Neural crest cell (in vitro differentiated cells): ENCODE measurements around the gene AIG1. TPM values are rescaled to one million over a fixed set of nuclear protein-coding genes. Genes with fewer than 3 reads are reported as not detected.

Experiments
- DNase-seq: peaks from one replicate; pipeline ENCODE4 v3.0.0; 2021; ENCODE audit warnings: low read depth, mixed read lengths, low spot score
- H3K27ac Mint-ChIP-seq: one replicate; pipeline ENCODE4 v1.8.0; 2021; ENCODE audit warnings: mild to moderate bottlenecking, mixed read lengths; ENCODE audit not compliant: unreplicated experiment
- H3K27me3 Mint-ChIP-seq: 2 replicates; pipeline ENCODE4 v1.8.0; 2021; ENCODE audit warnings: low read depth, mild to moderate bottlenecking, mixed read lengths
- H3K36me3 Mint-ChIP-seq: 2 replicates; pipeline ENCODE4 v1.8.0; 2021; ENCODE audit warnings: low read depth, mild to moderate bottlenecking, mixed read lengths
- H3K4me1 Mint-ChIP-seq: 2 replicates; pipeline ENCODE4 v1.8.0; 2021; ENCODE audit warnings: mixed read lengths
- H3K4me3 Mint-ChIP-seq: one replicate; pipeline ENCODE4 v1.8.0; 2021; ENCODE audit warnings: mild to moderate bottlenecking, mixed read lengths
- H3K9me3 Mint-ChIP-seq: 2 replicates; pipeline ENCODE4 v1.8.0; 2021; ENCODE audit warnings: mixed read lengths
- total RNA-seq: library from RNA; stranded (reverse); gene quantifications from 2 replicates; pipeline ENCODE4 v1.2.1, GENCODE V29; 2021
- TF ChIP-seq, protein P1 (sequence below): fragments of 200-600 bp; sonication (generic); conservative IDR thresholded peaks from 2 replicates; pipeline ENCODE4 v1.5.0; 2021; ENCODE audit warnings: antibody characterized with exemption, mild to moderate bottlenecking

The AIG1 gene
- total RNA-seq, 1 donor from 2014 or later, result 22.9 TPM

GRCh38 chr6:143112084-143112768, 51.5 kb downstream of the AIG1 start:
- Mint-ChIP-seq H3K4me3 (no peak overlapping the region), H3K27me3 (no peaks in the 10 kb centered on the region), H3K27ac (no peak overlapping the region), H3K9me3 (no peaks in the 10 kb centered on the region), H3K36me3 (peaks cover 4% of the 10 kb centered on the region), H3K4me1 (peaks cover 4% of the 10 kb centered on the region)
- TF ChIP-seq, protein P1, sequence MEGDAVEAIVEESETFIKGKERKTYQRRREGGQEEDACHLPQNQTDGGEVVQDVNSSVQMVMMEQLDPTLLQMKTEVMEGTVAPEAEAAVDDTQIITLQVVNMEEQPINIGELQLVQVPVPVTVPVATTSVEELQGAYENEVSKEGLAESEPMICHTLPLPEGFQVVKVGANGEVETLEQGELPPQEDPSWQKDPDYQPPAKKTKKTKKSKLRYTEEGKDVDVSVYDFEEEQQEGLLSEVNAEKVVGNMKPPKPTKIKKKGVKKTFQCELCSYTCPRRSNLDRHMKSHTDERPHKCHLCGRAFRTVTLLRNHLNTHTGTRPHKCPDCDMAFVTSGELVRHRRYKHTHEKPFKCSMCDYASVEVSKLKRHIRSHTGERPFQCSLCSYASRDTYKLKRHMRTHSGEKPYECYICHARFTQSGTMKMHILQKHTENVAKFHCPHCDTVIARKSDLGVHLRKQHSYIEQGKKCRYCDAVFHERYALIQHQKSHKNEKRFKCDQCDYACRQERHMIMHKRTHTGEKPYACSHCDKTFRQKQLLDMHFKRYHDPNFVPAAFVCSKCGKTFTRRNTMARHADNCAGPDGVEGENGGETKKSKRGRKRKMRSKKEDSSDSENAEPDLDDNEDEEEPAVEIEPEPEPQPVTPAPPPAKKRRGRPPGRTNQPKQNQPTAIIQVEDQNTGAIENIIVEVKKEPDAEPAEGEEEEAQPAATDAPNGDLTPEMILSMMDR, result no peak
- no peak for DNase-seq

GRCh38 chr6:143112837-143113236, 52.1 kb downstream of the AIG1 start:
- Mint-ChIP-seq H3K27ac (no peak overlapping the region), H3K4me1 (no peaks in the 10 kb centered on the region), H3K36me3 (peaks cover 4% of the 10 kb centered on the region), H3K27me3 (no peaks in the 10 kb centered on the region), H3K9me3 (no peaks in the 10 kb centered on the region), H3K4me3 (no peak overlapping the region)
- TF ChIP-seq, protein P1, result no peak
- no peak for DNase-seq

- Mint-ChIP-seq H3K27ac (no peak overlapping the region), H3K27me3 (no peaks in the 10 kb centered on the region), H3K4me3 (no peak overlapping the region), H3K4me1 (no peaks in the 10 kb centered on the region), H3K36me3 (peaks cover 5% of the 10 kb centered on the region), H3K9me3 (no peaks in the 10 kb centered on the region)
- no peak for DNase-seq
- TF ChIP-seq, protein P1, result no peak
Observed at GRCh38 chr6:143115728-143116127, 55.0 kb downstream of the AIG1 start.

DNA sequence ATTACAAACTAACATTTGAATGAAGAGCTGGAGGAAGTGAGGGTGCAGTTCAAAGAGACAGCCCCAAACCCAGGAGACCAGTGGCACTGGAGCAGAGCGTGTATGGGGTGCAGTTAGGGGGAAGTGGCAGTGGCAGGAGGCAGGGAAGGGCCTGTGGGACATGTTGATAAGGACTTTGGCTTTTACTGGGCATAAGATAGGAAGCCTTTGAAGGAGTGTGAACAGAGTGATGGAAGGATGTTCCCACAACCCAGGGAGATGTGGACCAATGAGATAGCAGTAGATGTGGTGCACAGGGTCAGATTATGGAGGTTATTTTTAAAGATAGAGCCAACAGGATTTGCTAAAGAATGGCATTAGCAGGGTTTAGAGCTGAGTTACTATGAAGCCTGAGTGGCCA, 56.4 kb downstream of the AIG1 start:
- Mint-ChIP-seq H3K4me1 (no peaks in the 10 kb centered on the region), H3K9me3 (peaks cover 5% of the 10 kb centered on the region), H3K27me3 (no peaks in the 10 kb centered on the region), H3K27ac (no peak overlapping the region), H3K36me3 (peaks cover 6% of the 10 kb centered on the region), H3K4me3 (no peak overlapping the region)
- no peak for DNase-seq
- TF ChIP-seq, protein P1, result no peak

GRCh38 chr6:143119260-143119659, 58.6 kb downstream of the AIG1 start:
- Mint-ChIP-seq H3K9me3 (peaks cover 5% of the 10 kb centered on the region), H3K27ac (no peak overlapping the region), H3K4me3 (no peak overlapping the region), H3K4me1 (no peaks in the 10 kb centered on the region), H3K36me3 (peaks cover 9% of the 10 kb centered on the region), H3K27me3 (no peaks in the 10 kb centered on the region)
- DNase-seq, result no peak
- TF ChIP-seq, protein P1, result no peak
